HG03045 (cell line): ENCODE measurements around the gene CACNA2D4.
A peak's percentile ranks its signal among the peaks of the same experiment; 100 is the strongest.

ENCODE experiments used
- ATAC-seq: cut with Tn5 transposase; IDR thresholded peaks from one replicate; pipeline ENCODE4 v1.9.1; 2021; ENCODE audit warnings: mild to moderate bottlenecking, moderate library complexity; ENCODE audit not compliant: unreplicated experiment

The CACNA2D4 gene

DNA sequence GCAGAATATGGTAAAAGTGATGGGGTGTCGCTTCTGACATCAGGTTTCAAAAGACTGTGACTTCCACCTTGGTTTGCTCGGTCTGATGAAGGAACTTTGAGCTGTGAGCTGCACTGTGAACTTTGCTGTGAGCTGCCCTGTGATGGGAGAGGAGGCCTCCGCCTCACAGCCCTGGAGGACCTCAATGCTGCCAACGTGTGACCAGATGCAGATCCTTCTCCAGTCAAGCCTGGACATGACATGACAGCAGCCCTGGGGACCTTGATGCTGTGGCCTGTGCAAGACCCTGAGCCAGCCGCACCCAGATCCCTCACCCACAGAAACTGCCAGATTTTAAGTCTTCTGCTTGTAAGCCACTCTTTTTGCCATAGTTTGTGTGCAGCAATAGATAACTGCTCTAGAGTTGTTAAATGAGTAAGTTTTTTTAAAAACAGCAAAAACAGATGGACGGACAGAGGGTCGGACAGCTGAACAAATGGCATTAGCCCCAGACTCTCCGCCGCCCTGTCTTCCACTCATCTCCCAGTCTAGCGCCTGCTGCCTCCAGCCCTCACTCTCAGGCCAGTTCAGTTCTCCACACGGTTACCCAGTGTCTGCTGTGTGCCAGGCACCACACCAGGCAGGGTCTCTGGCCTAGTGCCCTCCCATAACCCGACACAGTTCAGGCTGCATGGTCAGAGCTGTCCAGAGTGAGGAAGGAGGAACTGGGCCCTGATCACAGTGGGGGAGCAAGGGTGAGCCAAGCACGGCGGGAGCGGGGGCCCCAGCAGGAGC is 111.2 kb downstream of the CACNA2D4 start:
- no peak for ATAC-seq

DNA sequence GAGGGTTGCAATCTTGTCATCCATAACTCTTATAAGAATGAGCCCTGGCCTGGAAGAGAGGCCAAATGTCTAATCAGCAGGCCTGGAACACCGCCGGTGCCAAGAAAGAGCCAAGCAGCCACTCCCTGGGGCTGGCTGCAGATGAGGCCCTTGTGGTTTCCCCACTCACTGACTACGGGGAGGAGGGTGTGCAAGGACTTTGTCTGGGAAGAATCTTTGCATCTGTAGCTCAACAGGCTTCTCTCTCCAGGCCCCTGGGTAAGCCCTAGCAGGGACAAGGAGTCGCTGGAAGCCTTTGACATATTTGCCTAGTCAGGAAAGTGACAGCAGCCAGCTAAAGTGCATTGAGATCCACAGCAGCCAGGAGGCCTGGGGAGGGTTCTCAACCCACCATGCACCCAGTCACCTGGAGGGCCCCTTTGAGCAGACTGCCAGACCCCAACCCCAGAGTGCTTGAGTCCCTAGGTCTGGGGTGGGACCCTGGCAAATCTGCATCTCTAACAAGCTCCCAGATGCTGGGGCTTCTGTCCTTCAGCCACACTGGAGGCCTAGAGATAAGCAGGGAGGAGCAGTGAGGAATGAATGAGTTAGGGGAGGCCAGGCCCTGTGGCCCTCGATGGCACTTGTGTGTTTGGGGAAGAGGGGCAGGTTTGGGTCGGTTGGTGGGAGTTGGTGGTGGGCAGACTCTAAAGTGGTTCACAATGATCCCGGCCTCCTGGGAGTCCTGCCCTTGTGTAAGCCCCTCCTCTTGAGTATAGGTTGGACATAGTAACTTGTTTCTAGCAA is 112.0 kb downstream of the CACNA2D4 start:
- no peak for ATAC-seq

DNA sequence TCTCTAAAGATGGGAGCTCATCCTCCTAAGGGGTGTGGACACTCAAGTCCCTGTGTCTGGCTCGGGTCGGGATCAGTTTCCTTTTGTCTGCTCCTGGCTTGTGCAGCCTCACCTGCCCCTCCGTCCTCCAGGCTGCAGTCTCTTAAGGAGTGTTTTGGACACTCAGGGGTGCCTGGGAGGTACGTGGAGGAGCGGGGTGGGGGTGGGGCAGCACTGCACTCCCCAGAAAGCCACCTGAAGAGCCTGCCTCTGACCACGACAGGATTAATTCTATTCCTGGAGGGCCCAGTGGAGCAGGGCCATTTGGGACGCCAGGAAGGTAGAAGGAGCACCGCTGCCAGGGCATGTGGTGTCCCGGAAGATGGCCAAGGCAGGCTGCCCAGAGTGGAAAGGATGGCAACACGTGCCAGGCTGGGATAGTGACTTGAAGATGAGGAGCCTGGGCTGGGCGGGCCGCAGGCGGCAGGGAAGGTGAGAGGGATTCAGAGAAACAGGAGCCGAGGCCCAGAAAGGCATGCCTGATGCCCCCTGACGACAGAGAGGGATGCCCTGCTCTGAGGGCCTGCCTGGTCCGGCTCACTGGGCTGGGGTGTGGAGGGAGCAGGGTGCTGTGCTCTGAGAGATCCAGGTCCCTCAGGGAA is 112.9 kb downstream of the CACNA2D4 start:
- no peak for ATAC-seq

DNA sequence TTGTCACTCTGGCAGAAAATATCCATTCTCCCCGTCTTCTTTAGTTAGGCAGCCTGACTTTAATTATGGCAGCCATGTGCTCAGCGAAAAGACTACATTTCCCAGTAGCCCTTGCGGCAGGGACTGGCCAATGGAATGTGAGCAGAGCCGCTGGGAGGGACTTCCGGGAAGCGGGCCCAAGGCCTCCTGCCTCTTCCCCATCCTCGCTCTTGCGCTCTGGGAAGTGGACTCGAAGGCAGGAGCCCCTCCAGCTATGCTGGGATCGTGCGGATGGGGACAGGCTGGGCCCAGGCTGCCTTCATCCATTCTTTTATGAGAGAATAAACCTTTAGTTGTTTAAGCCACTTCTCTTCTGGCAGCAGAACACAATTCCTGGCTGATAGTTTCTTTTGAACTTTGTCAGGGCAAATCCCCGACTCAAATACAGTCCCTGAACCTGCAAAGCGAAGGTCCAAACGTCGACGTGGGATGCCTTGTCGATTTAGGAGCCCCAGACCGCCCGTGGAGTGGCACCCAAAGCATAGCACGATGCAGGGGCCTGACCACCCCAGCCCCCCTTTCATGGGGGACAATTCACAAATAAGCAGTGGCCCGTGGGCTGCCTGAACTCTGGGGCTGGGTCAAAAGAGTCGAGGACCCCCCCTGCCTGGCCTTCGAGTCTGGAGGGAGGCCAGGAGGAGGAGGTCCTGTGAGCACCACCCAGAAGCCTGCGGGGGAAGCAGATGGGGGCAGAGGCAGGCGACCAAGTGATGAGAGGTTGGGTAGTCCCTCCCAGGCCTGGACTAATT is 113.7 kb downstream of the CACNA2D4 start:
- peak; percentile 68 for ATAC-seq

DNA sequence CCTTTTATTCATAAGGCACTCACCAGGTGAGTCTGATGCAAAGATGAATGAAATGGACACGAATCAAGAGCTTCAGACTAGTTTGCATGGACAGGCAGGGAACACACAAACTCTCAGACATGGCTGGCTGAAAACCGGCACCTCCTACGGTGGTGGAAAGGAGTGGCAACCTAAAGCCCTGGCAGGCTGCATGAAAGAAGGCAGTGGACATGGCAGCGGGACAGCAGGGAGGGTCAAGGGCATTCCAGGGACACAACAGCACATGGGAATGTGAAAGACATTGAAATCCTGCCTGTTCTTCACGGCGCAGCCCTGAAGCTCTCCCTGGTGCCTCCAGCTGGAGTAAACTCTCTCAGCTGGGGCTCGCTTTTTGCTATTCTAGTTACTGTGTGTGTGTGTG is 114.7 kb downstream of the CACNA2D4 start:
- no peak for ATAC-seq

DNA sequence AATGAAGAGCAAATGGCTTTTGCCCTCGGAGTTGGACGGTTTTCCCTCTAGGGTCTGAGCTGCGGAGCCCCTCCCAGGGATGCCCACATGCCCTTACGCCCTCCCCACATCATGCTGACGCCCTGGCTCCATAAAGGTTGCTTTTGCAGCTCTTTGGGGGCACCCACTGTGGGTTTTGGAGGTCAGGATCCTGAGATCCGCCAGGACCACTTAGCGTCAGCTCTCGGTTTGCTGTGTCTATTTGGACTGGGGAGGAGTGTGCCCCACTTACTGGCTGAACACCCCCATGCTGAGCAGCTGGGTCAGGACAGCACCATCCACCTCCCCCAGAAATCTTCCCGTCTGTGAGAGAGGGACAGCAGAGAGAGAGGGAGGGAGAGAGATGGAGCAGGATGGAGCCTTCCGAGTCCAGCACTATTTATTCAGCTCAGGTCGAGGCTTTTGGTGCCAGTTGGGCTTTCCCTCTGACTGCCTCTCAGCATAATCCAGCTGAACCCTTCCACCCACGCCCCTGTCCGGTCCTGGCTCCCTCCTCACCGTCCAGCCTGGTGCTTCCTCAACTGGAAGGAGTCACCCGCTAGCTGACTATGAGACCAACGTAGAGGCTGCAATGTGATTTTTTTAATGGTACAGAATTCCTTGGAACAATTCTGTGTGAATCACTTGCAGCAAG is 117.0 kb downstream of the CACNA2D4 start:
- ATAC-seq: no peak

DNA sequence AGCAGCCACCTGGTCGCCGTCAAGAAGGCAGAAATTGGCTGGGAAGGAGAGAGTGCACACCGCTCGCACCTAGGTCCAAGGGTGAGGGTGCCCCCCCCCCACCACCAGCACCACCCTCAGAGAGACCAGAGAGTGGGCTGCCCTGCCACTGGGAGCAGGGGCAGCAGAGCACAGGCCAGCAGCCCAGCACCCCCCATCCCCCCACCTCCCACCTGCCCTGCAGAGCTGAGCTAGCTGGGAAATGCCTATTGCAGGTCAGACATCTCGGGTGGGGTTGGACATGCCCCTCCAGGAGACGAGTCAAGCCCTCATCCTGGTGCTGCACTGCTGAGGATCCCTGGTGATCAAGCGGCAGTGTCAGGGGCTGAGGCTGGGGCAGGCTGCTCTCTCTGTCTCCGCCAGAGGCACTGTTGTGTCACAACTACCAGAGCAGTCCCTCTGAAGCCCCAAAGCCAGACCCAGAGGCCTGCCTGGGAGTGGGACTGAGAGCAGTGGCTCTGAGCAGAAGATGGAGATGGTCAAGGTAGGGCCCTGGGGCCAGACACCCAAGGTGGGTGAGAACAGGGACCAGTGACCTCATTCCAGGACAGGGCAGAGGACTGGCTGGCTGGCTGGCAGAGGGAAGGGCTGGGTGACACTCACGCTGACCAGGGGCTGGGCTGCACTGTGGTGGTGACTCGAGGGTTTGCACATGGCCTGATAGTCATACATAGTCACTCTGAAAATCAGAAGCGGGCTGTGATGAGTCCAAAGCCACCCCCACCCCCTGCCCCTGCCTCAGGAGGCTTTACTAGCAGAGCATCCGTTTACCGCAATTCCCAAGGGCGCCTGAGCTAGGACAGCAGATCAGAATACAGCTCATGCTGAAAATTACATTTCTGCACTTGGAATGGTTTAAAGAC is 117.8 kb downstream of the CACNA2D4 start:
- peak; percentile 26 for ATAC-seq

DNA sequence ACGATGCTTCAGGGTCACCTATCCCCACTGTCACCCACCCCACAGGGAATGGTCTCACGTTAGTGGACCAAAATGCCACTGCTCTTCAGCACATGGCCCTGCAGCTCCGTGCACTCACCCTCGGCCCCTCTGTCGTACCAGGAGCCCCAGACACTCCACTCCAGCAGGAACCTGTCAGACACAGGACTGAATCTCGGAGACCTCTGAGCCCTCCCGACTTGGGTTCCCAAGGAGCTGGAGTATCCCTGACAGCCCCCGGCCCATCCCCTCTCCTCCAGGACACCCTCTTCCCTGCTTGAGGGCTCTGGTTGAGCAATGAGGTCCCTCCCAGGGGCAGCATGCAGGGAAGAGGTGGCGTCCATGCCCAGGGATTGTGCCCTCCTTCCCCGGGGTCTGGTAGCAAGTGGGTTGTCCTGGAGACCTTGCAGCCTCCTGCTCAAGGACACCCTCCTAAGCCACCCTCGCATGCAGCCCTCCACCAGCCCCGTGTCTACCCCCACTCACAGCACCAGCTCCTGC is 118.5 kb downstream of the CACNA2D4 start:
- ATAC-seq: no peak

DNA sequence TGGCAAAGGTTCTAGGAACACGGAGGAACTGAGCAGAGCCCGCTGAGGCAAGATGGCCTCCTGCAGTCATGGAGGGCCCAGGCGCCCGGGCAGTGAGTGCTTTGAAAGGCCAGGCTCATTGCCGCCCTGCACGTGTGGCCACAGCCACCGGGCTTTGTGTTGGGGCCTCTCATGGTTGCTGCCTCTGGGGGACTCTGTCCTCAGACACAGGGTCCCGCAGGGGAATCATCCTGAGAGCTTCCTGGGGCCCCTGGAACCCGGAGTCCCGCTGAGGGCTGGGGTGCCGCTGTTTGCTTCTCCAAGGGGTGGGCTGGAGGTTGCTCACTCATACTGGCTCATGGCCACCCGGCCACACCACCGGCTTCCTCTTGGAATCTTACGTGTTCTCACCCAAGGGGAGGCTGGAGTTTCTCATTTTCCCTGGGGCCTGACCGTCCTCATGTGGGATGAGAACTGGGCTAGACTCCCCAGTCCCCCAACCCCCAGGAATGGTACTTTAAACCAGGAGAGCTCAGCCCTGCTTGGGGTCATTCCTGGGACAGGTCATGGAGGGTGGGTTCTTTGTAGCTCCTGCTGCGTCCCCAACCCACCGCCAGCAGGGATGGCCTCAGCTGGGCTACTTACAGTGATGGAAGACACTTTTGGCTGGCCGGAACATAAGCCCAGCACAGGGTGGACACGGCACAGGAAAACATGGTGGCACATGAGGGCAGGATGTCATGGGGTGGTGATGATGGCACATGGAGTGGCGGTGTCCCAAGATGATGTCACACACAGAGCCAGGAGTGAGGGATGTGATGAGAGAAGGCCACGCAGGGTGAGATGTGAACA is 119.2 kb downstream of the CACNA2D4 start:
- no peak for ATAC-seq

DNA sequence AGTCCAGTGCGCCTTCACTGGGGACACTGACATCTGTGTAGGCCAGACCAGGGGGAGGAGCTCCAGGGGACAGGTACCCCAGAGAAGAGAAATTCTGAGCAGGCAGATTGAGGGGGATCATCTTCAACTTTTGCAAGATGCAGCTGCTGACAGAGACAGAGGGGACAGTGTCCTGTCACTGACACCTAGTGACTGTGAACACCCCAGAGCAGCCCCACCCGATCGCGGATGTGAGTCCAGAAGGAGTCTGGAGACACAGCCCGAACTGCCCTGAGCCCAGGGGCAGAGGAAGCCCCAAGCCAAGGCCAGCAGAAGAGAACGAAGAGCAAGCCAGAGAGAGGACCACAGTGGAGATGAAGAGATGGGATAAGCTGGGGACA is 119.8 kb downstream of the CACNA2D4 start:
- ATAC-seq: no peak

DNA sequence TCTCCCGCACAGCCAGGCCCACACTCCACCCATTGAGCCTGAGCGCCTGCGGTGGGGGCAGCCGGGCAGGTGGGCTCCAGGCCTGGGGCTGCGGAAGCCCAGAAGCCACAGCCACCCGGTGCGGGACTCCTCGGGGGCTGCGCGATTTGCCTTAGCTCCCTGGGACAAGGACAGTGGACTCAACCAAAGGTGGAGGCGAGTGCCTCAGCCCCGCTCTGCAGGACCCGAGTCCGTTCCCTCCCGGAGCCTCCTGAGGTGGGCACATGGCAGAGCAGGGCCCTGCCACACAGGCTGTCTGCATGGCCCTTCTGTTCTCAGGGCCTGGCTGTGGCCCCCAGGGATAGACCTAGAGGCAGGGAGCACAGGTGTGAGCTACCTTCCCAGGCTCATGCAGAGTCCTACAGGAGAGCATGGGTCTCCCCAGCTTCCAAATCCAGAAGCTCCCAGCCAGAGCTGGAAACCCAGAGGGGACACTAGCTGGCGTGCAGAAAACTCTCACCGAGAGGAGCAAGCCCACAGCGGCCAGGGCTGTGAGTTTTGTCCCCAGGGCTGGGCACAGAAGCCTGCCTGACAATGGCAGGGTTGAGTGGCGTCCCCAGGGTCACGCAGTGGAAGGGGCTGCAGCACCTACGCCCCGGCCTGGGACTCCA is 120.3 kb downstream of the CACNA2D4 start:
- ATAC-seq: no peak

DNA sequence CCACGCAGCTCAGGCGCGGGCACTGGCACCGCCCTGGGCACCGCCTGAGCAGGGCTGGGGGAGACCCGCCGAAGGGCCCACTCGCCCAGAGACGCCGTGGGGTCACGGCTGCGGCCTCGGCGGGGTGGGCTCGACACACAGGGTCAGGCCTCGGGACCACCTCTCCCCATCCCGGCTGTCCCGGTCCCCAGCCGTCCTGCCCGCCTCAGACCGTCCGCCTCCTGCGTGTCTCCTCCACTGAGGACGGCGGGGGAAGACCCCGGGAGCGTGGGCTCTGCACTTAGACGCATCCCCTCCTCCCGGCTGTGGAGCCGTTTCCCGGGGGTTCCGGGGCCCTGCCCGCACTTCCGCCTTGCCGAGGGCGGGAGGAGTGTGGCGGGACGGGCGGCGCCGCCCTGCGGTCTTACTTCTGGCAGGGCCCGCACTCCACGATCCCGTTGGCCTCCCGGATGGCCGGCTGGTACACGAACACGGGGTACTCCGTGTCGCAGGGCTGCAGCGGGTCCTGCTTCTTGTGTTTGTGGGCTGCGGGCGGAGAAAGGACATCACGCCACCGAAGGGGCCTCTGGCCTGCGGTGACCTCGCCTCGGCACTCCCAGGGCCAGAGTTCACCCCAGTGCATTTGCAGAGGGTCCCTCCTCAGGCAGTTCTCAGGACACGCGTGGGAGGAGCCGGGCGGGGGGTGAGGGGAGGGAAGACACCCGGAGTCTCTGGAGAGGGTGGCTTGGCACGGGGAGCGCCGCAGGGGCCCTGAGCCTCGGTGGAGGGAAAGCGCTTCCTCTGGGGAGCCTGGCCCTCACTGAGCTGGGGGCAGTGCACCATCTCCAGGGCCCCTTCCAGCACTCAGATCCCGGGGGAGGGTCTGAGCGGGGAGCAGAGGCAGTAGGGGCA is 121.2 kb downstream of the CACNA2D4 start:
- peak; percentile 25 for ATAC-seq

DNA sequence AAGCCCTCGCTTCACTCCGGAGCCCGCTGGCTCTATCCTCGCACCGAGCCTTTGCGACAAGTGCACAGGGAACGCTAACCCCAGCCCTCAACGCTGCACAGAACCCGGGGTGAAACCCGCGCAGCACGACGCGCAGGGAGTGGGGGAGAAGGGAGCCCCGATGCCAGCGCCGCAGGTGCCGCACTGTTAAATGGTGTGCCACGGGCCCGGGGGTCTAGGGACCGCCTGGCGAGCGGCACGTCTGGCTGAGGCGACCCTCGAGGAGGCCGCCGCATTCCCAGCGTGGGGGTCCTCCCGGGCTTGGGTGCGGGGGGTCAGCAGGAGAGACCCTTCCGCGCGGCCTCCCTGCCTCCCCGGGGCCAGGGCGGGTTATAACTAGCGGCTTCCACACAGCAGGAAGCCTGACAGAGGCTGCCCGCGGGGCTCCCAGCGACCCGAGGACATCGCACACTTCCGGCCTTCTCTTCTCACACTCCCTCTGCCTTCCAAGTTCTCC is 121.9 kb downstream of the CACNA2D4 start:
- ATAC-seq: peak; percentile 18

DNA sequence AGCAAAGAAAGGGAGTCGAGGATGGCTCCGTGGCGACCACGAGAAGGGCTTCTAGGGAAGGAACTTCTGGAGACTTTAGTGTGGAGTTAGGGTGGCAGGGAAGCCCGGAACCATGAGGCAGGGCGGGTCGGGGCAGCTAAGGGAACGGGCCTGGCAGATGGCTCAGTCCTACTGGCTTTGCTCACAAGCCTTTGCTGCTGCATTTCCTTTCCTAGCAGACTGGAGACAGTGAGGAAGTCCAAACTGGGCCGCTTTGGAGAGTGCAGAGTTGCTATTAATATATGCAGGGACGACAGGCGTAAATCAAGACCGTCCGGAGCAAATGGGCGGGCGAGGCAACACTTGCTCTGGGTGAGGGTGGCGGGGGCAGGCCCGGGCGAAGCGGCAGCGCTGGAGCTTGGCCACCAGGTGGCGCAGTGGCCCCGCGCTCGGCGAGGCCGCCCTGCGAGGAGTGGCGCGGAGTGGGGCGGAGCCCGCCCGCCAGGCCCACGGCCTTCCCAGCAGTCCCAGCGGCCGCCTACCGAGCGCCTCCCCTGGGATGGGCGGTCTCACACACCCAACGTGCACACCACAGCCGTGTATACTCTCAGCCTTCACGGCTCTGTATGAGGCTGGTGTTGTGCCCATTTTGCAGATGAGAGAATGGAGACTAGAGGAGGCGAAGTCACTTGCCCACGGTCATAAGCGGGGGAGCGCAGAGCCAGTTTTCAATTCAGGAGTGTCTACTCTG is 122.5 kb downstream of the CACNA2D4 start:
- ATAC-seq: peak; percentile 87

DNA sequence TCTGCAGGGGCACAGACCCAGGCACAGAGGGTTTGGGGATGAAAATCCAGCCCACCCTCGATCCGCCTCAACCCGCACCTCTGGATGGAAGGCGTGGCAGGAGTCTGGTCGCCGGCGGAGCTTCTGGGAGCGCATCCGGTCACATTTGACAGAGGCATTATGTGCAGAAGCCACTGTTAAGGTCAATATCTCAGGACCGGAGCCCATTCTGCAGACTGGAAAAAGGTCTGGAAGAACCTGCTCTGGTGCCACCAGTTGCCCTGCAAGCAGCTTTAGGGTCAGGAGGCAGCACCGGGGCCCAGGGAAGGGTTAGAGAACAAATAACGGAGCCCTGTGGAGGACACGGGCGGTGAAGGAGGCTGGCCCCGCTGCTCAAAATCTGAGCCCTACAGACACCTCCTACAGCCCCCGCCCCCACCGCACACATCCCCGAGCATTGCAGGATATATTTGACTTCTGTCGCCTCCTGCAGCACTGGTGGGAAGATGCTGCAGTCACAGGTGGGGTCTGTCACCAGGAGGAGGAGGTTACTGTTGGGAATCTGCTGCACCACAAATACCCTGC is 123.1 kb downstream of the CACNA2D4 start:
- ATAC-seq: no peak
